Gastroesophageal sphincter (tissue), 3 donors: Measurements from ENCODE around the gene SLC9A4.

Experiments used
- CTCF ChIP-seq, 4 experiments: fragments of 200-600 bp in 2 of 4; fragments of 450-650 bp in 2 of 4; sonication (generic) in 1 of 4; IDR thresholded peaks; one replicate each; pipeline ENCODE4 v1.5.1; 2017 to 2019; ENCODE audit warnings: antibody characterized with exemption in 4 of 4, mild to moderate bottlenecking in 2 of 4, moderate library complexity in 2 of 4
- POLR2AphosphoS5 ChIP-seq: sonication (generic); formaldehyde crosslinking; IDR thresholded peaks from one replicate; pipeline ENCODE4 v1.6.1; 2017; ENCODE audit warnings: antibody characterized with exemption

- TF ChIP-seq CTCF (IDR thresholded peaks at IDR 0.05) = no peak
- TF ChIP-seq POLR2AphosphoS5 = no peak
Observed at GRCh38 chr2:102575888-102576287, 102.9 kb downstream of the SLC9A4 start.
